NCI-H748 (cell line): ENCODE measurements around the gene PITPNM1.
"Not testable (repeated sequence)": the region's sequence is repeated elsewhere in the genome, so short reads cannot be mapped to it uniquely, and the experiment has no call there.

Experiments
- DNase-seq: peaks from one replicate; lab custom pipeline; 2025; ENCODE audit not compliant: unreplicated experiment; lab: John Stamatoyannopoulos, UW

The PITPNM1 gene

GRCh38 chr11:67504950-67505581, at the start of gene PITPNM1:
TSS of gene PITPNM1 (minus strand) at chr11:67505363. CDS start at chr11:67504180, 1,183 bp downstream.
- peak; percentile 76 for DNase-seq

DNA sequence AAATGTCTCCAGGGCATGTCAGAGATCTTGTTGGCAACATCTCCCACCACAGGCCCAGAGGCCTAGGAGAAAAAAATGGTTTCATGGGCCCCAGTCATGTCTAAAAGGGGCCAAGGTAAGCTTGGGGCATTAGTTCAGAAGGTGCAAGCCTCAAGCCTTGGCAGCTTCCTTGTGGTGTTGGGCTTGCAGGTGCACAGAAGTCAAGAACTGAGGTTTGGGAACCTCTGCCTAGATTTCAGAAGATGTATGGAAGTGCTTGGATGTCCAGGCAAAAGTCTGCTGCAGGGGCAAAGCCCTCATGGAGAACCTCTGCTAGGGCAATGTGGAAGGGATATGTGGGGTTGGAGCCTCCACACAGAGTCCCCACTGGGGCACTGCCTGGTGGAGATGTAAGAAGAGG, 46.5 kb upstream of the PITPNM1 start:
- not testable (repeated sequence) for DNase-seq

- no peak for DNase-seq
Observed at GRCh38 chr11:67551127-67551526, 46.0 kb upstream of the PITPNM1 start.

DNA sequence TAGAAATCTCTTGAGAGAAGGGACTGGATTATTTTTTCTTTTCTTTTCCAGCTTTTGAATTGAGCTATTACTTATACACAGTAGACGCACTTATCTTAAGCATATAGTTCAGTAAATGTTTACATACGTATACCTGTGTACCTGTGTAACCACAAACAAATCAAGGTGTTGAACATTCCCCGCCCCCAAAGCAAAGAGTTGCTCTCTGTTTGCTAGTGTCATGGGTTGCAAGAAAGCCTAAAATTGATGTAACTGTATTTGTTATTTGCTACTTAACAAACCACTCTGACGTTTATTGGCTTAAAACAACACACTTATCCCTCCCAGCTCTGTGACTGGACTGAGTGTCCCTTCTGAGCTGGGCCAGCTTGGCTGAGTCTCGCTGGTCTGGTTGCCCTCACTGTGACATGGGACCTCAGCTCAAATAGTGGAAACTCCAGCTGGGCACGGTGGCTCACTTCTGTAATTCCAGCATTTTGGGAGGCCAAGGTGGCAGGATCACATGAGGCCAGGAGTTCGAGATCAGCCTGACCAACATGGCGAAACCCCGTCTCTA, 43.5 kb upstream of the PITPNM1 start:
- no peak for DNase-seq

DNA sequence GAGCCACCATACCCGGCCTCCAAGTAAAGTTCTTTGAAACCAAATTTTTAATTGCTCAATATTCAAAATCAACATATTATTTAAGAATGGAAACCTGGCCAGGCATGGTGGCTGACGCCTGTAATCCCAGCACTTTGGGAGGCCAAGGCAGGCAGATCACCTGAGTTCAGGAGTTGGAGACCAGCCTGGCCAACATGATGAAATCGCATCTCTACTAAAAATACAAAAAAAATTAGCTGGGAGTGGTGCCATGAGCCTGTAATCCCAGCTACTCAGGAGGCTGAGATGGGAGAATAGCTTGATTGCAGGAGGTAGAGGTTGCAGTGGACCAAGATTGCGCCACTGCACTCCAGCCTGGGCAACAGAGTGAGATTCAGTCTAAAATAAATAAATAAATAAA, 42.9 kb upstream of the PITPNM1 start:
- not testable (repeated sequence) for DNase-seq

GRCh38 chr11:67545280-67545679, 40.1 kb upstream of the PITPNM1 start:
- no peak for DNase-seq

GRCh38 chr11:67544616-67545242, 39.6 kb upstream of the PITPNM1 start:
- DNase-seq, result no peak

DNA sequence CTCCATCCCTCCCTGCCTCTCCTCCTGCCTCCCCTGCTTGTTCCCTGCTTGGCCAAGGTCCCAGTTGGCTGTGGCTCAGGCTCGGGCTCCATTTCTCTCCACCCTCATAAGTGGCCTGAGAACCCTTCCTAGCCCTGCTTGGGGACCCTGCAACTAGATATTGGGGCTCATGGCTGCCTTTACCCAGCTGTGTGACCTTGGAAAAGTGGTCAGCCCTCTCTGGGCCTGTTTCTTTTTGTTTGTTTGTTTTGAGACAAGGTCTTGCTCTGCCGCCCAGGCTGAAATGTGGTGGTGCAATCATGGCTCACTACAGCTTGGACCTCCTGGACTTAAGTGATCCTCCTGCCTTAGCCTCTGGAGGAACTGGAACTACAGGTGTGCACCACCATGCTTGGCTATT, 38.4 kb upstream of the PITPNM1 start:
- DNase-seq, result no peak

- no peak for DNase-seq
Observed at GRCh38 chr11:67542971-67543370, 37.8 kb upstream of the PITPNM1 start.

GRCh38 chr11:67542169-67542568, 37.0 kb upstream of the PITPNM1 start:
- DNase-seq, result no peak

- DNase-seq, result no peak
Observed at GRCh38 chr11:67541198-67541597, 36.0 kb upstream of the PITPNM1 start.

DNA sequence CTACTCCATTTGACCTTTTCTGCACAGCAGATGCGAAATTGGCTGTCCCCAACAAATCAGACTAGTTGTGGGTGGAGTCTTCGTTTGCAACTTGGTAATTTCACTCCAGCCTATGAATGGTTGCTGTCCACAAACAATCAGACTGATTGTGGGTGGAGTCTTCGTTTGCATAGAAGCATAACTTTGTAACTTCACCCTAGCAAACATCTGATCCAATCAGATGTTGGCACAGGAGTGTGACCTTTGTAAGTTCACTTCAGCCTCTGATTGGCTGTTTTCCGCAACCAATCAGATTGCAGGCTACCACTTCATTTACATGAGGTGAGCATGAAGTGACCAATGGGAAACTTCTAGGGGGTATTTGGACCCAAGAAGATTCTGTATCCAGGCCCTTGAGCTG, 34.4 kb upstream of the PITPNM1 start:
- DNase-seq, result no peak

GRCh38 chr11:67538823-67539505, 33.8 kb upstream of the PITPNM1 start:
- no peak for DNase-seq

DNA sequence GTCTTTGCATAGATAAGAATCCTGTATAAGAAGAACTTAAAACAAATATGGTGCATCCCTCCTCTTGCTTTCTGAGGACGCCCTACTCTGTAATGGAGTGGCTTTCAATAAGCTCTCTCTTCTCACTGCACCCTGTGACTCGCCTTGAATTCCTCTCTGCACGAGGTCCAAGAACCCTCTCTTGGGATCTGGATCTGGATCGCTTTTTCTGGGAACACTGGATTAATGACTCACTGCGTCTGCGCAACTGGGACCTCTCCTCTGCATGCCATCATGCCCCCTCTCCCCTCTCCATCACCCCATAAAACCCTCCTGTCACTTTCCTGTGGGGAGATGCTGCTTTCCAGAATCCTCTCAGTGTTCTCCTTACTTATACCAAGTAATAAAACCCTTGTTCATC, 33.1 kb upstream of the PITPNM1 start:
- DNase-seq, result no peak

DNA sequence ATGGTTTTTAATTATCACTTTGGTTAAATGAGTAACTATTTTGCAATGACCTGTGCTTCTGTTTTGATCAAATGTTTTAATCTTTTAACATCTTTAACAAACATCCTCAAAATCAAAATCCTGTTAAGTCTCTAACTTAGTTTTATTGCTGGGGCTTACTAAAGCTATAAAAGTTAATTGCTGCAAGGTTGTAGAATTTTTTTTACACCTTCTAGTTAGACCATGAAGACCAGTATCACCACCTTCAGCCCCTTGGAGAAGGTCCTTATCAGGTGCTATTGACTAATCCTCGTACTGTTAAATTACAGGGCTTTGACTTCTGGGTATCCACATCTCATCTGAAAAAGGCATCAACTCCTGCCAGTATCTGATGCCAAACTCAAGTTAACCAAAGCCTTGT, 30.4 kb upstream of the PITPNM1 start:
- no peak for DNase-seq

DNA sequence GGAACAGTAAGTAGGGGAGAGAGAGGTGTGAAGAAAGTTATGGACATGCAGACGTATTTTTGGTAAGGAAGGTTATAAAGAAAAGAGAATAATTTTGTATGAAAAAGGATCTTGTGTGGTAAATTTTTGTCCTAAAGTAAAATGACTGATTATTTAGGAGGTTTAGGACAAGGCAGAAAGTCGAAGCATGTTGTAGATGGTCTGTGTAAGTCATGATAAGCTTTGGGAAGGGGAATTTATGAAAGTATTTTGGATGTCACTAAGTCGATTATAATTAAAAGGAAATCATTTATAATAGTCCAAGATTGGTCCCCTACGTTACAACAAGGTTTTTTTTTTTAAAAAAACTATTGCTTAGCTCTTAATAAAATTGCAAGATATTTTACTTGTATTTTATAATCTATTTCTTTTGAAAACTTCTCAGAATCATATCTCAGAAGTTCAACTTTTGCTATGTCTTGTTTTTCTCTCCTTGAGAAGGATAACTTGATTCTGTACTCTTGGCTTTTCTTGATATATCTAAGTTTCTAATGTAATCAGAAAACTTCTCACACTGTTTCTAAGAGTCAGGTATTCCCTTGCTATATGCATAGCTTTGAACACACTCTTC, 29.0 kb upstream of the PITPNM1 start:
- no peak for DNase-seq

DNA sequence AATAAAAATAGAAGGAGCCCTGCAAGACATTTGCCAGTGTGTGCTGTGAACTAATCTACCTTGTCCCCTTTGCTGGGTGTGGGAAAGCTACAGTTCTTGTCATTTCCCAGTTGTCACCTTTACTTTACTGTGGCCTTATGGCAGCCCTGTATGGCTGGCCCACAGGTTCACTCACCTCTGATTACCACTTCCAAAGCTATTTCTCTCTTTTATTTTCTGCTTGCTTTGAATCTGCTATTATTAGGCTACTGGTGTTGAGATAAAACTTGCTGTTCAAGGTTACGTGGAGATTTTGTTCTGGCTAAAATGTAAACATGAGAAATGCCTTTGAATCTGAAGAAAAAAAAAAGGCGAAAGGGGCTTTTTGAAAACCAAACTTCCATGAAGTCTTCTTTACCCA, 27.7 kb upstream of the PITPNM1 start:
- DNase-seq, result no peak

DNA sequence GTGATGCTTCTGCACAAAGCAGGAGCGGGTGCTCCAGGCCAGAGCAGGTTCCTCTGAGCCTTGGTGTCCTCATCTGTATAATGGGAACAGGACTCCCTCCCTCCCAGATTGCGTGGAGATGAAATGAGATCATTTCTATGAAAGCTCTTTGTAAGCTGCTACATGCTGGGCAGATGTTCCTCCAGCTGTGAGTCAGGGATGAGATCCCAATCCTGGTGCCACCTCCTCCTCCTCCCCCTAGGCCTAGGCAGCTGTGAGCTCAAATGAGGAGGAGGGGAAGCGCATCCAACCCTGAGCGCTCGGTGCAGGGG, 25.1 kb upstream of the PITPNM1 start:
- DNase-seq, result no peak

- no peak for DNase-seq
Observed at GRCh38 chr11:67528376-67528775, 23.2 kb upstream of the PITPNM1 start.

DNA sequence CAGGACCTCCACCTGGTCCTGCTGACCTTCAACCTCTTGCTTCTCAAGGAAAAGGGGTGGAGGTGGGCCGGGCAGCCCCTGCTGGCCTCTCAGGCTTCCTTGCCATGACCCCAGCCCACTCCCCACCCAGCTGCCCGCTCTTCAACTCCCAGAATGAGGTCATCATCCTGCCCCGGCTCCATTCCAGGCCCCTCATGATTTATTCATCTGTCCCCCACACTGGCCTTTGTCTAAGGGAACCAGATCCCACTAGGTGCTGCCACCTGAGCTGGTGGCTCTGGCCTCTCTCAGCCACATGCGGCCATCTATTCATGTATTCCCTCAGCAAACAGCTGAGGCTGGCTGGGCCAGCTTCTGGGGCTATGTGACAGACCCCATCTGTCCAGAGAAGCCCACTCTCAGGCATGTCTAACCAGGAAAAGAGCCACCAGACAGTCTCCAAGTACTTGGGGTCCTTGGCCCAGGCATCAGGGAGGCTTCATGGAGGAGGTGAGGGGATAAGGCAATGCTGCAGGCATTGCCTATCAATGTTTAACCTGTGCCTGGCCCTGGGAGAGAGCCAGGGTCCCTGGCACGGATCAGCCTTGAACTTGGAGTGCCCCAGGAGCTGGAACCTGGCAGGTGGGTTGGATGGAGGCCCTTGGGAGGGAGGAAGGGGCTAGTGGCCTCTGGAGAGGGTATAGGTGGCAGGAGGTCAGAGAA, 20.3 kb upstream of the PITPNM1 start:
- no peak for DNase-seq

DNA sequence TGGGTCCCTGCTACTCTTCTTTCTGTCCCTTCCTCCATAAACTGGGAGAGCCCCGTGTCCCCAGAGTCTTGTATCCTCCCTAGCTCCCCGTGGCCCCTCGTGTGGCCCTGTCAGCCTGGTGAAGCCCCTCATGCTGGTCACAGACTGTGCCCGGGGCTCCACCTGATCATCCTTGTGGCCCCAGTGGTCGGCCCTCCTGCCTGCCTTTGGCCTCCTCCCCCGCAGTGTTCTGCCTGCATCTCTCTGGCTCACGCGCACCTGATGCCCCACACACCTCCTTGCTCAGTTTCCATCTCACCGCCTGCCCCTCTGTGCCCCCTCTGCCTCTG, 19.3 kb upstream of the PITPNM1 start:
- DNase-seq, result no peak
